ENCODE measurements around the gene APCDD1L.

Gene APCDD1L

DNA sequence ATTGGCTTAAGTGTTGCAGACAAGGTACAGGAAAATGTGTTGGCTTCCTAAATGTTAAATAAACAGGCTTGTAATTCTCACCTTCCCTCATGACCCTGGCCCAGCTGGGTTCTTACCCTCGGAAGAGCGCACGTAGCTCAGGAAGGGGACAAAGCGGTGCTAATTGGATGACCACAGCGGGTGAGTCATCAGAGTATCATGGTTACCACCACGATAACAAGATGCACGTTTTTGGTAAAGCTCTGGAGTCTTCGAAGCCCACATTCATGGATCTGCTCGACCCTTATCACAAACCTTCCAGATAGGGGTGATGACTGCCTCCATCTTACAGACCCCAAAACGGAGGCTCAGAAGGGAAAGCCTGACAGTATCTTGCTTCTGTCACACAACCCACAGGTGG is 32.8 kb downstream of the APCDD1L start:
- no peak for DNase-seq

- no peak for DNase-seq
Observed at GRCh38 chr20:58481481-58482021, 33.6 kb downstream of the APCDD1L start.

GRCh38 chr20:58480551-58481336 is 34.5 kb downstream of the APCDD1L start:
- no peak for DNase-seq

- no peak for DNase-seq
Observed at GRCh38 chr20:58479726-58480440, 35.3 kb downstream of the APCDD1L start.

DNA sequence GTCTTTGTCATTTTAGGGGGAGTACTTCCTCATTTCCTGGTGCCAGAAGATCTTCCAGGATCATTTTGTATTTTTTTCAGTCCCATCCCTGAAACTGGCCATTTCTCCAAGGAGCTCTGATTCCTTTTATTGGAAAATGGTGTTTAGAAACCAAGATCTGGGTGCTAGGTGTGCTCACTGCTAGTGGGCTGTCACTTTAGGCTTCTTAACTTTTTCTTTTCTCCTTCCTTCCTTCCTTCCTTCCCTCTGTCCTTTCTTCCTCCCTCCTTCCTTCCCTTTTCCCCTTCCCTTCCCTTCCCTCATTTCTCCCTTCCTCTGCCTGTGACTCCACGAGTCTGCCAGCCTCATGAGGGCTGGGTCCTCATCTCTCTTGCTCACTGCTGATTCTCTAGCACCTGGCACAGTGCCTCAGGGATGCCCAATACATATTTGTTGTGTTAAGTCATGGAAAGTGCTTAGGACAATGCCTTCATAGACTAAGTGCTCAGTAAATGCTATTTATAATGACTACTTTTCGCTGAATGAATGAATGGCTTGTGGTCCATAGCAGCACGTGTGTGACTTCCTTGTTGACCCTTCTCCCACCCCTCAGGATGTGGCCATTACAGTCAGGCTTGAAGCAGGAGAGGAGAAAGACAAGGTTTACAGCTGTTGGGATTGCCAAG is 36.9 kb downstream of the APCDD1L start:
- no peak for DNase-seq

GRCh38 chr20:58475466-58475865 is 39.7 kb downstream of the APCDD1L start:
- no peak for DNase-seq

- DNase-seq = no peak
Observed at GRCh38 chr20:58473453-58474425, 41.5 kb downstream of the APCDD1L start.

DNA sequence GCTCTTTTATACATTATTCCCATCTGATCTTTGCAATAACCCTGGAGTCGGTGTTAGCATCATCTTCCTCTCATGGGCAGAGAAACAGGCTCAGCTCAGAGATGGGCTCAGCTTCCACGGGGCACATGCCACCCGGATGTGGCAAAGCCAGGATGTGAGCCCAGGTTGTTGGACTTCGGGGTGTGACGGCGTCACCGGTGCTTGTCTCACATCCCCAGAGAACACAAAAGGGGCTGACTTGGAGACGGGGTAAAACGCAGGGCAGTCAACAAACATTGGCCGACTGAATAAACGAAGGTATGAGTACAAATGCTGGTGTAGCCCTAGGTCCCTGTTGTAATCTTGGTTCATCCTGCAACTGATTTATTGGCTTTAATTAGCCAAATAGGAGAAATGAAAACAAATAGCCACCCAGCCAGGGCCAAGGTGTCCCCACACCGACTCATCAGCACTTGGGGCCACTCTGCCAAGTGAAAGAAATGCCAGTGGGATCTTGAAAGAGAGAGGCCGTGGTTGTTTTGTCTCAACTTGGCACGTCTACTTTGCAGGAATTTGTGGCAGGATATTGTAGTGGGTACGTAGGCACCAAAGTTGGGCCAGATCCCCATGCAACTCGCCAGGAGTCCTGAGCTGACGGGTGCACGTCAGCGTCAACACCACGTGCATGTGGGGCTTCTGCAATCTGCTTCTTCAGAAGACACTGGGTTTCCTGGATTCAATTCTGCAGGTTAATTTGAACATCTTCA is 42.8 kb downstream of the APCDD1L start:
- no peak for DNase-seq

- no peak for DNase-seq
Observed at GRCh38 chr20:58471193-58472164, 43.7 kb downstream of the APCDD1L start.

GRCh38 chr20:58470336-58471192 is 44.6 kb downstream of the APCDD1L start:
- no peak for DNase-seq

- DNase-seq = no peak
Observed at GRCh38 chr20:58469616-58470015, 45.6 kb downstream of the APCDD1L start.

DNA sequence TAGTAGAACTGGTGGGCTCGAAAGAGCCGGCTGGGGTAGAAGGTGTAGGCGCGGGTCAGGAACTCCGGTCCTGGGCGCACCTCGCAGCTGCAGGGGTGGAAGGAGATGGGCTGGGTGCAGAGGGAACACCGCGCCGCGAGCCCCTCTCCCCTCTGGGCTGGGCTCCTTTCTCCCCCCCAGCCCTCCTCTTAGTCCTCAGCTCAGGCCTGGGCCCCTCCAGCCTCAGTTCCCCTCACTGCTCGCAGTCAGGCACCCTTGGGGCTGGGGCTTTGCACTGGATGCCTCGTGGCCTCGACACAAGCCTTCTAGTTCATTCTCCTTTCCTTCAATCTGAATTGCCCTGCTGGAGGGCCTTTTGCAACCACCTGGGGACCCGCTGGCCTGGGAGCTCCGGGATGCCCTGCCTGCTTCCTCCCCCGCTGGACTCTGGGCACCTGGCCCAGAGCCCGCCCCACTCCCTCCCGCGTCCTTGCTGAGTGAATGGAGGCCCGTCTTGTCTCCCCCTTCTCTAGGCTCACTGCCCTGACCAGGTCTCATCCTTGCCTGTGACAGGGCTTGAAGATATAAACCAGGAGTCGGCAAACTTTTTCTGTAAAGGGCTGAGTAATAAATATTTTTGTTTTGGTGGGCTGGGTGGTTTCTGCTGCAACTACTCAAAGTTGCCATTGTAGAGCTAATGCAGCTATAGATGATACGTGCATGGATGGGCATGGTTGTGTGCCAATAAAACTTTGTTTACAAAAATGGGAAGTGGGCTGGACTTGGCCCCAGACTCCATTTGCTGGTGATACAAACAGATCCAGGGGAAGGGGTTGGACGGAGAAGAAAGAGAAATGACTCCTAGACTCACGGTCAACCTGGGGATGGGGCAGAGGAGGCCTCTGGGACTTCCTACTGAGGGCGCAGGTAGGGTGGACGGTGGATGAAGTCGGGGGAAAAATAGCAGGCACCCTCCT is 47.3 kb downstream of the APCDD1L start:
- no peak for DNase-seq

DNA sequence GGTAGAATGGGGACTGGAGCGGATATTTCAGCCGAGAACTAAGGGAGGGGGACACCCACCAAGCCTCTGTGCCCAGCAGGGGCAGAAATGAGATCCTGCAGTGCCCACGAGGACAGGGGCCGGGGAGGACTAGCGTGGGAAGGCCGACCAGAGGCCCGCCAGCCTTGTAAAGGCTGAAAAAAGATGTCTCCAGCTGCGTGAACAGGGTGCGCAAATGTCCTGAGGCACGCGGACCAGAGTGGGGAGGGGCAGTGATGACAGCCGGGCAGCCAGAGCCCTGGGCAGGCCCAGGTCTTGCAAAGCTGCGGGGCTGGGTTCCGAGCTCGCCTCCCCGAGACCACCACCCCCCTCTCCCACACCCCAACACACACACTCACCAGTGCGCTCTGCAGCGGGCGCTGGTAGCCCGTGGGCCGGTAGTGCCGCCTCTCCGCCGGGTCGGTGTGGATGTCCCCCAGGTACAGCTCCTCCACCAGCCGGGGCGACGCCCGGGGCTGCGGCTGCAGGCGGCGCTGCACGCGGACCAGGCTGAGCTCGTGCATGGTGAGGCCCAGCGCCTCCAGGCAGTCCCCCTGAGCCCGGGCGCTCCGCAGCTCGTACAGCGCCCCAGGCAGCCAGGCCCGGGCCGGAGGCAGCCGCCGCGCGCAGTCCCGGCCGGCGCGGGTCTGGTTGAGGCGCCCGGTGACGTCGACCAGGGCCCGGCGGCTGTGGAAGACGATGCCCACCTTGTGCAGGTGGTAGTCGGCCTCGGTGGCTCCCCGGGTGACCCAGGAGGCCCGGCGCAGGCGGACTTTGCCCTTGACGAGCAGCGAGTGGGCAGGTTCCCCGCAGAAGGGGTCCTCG is 48.2 kb downstream of the APCDD1L start:
- DNase-seq = no peak

DNA sequence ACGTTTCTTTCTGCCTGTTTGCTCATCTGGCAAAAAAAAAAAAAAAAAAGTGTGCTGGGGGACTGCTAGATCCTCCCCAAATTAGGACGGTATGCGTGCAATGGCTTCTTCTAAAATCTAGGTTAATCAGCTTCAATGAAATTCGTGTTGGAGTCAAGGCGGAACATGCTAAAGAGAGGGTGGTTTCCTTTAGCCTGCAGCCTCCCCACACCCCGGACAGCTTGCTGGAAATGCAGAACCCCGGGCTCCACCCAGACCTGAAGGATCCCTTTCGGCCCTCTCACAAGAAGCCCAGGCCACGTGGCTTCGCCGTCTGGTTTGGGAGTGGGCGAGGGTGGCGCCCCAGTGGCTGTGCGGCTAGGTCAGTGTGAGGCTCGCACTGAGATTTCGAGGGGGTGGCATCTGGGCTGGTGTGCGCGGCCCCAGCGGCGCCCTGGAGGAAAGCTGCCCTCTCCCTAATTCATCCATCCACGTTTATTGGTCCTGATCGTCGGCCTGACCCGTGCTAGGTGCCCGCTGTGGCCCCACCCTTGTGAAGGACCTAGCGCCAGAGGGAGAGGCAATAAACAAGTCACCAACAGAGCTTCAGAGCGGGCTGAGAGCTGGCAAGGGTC is 49.0 kb downstream of the APCDD1L start:
- no peak for DNase-seq

GRCh38 chr20:58464838-58465237 is 50.4 kb downstream of the APCDD1L start:
- no peak for DNase-seq

- no peak for DNase-seq
Observed at GRCh38 chr20:58463256-58463655, 51.9 kb downstream of the APCDD1L start.

DNA sequence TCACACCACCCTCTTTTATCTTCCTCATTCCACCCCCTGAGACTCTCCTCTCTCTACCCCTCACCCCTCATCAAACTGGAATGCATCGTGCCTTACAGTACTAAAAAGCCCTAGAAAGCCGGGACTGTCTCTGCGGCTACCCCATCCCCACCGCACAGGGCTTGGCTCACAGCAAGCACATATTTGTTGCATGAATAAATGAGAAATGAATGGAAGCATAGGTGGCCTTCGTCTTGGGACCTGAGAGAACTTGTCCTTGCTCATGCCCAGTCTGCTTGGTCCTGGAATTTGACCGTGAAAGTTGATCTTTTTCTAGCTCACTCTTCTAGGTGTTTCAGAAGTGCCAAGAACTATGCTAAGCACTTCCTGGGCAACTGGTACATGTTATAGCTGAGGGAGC is 53.3 kb downstream of the APCDD1L start:
- DNase-seq = no peak
